ENCODE measurements around the gene DKK3. TPM values are rescaled to one million over a fixed set of nuclear protein-coding genes. Genes with fewer than 3 reads are reported as not detected.

The DKK3 gene
- polyA plus RNA-seq, 1 donor from 2014 or later, result 43.6 TPM

- no peaks in the 10 kb centered on the region for H3K79me2 ChIP-seq (replicated peaks; ENCODE audit: insufficient read depth, low read length)
- no peak for TF ChIP-seq REST (IDR thresholded peaks at IDR 0.05; ENCODE audit: borderline replicate concordance)
- TF ChIP-seq POLR2AphosphoS5 (IDR thresholded peaks at IDR 0.05), result no peak
- TF ChIP-seq SMC3 (conservative IDR thresholded peaks at IDR 0.05; ENCODE audit: poor library complexity), result no peak
- TF ChIP-seq RAD21 (conservative IDR thresholded peaks at IDR 0.05), result no peak
- TF ChIP-seq EP300 (conservative IDR thresholded peaks at IDR 0.05; ENCODE audit: poor library complexity, severe bottlenecking), result no peak
- no peak for TF ChIP-seq CTCF (IDR thresholded peaks at IDR 0.05; ENCODE audit: poor library complexity, severe bottlenecking)
- no peak for TF ChIP-seq MXI1 (conservative IDR thresholded peaks at IDR 0.05; ENCODE audit: poor library complexity, severe bottlenecking)
- no peak for TF ChIP-seq TAF1 (IDR thresholded peaks at IDR 0.05; ENCODE audit: low read depth)
- TF ChIP-seq EZH2 (IDR thresholded peaks at IDR 0.05; ENCODE audit: borderline replicate concordance, insufficient read depth, low read length, poor library complexity, severe bottlenecking), result no peak
- no peaks in the 10 kb centered on the region for H4K20me1 ChIP-seq (ENCODE audit: insufficient read depth)
- H3K9me3 ChIP-seq (ENCODE audit: low read length), result no peaks in the 10 kb centered on the region
- no peak overlapping the region for H3K4me2 ChIP-seq (ENCODE audit: low read length)
- H3K27me3 ChIP-seq (ENCODE audit: insufficient read depth, low read depth, low read length), result no peaks in the 10 kb centered on the region
- H3K4me3 ChIP-seq (ENCODE audit: low read length), result no peak overlapping the region
- no peak overlapping the region for H3K9ac ChIP-seq (ENCODE audit: low read length)
- H3K27ac ChIP-seq (ENCODE audit: low read length), result no peak overlapping the region
- H3F3A ChIP-seq (ENCODE audit: insufficient read depth, low read length, poor library complexity, severe bottlenecking), result no peaks in the 10 kb centered on the region
- no peaks in the 10 kb centered on the region for H3K9me2 ChIP-seq (ENCODE audit: insufficient read depth, low read length)
- no peak overlapping the region for H2AFZ ChIP-seq (ENCODE audit: low read depth, low read length)
- H3K36me3 ChIP-seq (ENCODE audit: insufficient read depth, low read length), result no peaks in the 10 kb centered on the region
These were observed 42.1 kb downstream of the DKK3 start for GRCh38 chr11:11966354-11966741.

GRCh38 chr11:11965656-11966353, 42.6 kb downstream of the DKK3 start:
- Histone ChIP-seq H3K79me2 (replicated peaks; ENCODE audit: insufficient read depth, low read length) (no peaks in the 10 kb centered on the region), H3K9me3 (ENCODE audit: low read length) (no peaks in the 10 kb centered on the region), H3K27me3 (ENCODE audit: insufficient read depth, low read depth, low read length) (no peaks in the 10 kb centered on the region), H2AFZ (ENCODE audit: low read depth, low read length) (no peak overlapping the region), H4K20me1 (ENCODE audit: insufficient read depth) (no peaks in the 10 kb centered on the region), H3K9ac (ENCODE audit: low read length) (no peak overlapping the region), H3K36me3 (ENCODE audit: insufficient read depth, low read length) (no peaks in the 10 kb centered on the region), H3K4me3 (ENCODE audit: low read length) (no peak overlapping the region), H3K4me2 (ENCODE audit: low read length) (no peak overlapping the region), H3K27ac (ENCODE audit: low read length) (no peak overlapping the region), H3K9me2 (ENCODE audit: insufficient read depth, low read length) (no peaks in the 10 kb centered on the region), H3F3A (ENCODE audit: insufficient read depth, low read length, poor library complexity, severe bottlenecking) (no peaks in the 10 kb centered on the region)
- TF ChIP-seq REST (IDR thresholded peaks at IDR 0.05; ENCODE audit: borderline replicate concordance) (no peak), POLR2AphosphoS5 (IDR thresholded peaks at IDR 0.05) (no peak), TAF1 (IDR thresholded peaks at IDR 0.05; ENCODE audit: low read depth) (no peak), CTCF (IDR thresholded peaks at IDR 0.05; ENCODE audit: poor library complexity, severe bottlenecking) (no peak), EZH2 (IDR thresholded peaks at IDR 0.05; ENCODE audit: borderline replicate concordance, insufficient read depth, low read length, poor library complexity, severe bottlenecking) (no peak), MXI1 (conservative IDR thresholded peaks at IDR 0.05; ENCODE audit: poor library complexity, severe bottlenecking) (no peak)

Measured in neural cell (in vitro differentiated cells).